Posterior vena cava (tissue), 2 donors: ENCODE data around the gene THUMPD3. TPM values are rescaled to one million over a fixed set of nuclear protein-coding genes. Genes with fewer than 3 reads are reported as not detected.

Experiments
- DNase-seq: peaks from one replicate; pipeline ENCODE4 v3.0.0-alpha.2; 2020; ENCODE audit warnings: low spot score
- intact Hi-C, 2 donors: fragments of 100-400 bp; cut with DNase I; formaldehyde crosslinking; loops; one replicate each; pipeline versions ENCODE4 v1.14.1 to v1.14.2; 2022 to 2023
- long read RNA-seq, 2 donors: library from polyadenylated mRNA; unstranded; transcript quantifications; one replicate each; pipeline ENCODE4 v2.0.0, GENCODE V29; 2020 to 2021
- total RNA-seq, 2 donors: library from RNA; stranded (reverse); fragmentation: NEBNext Ultra II Directional; extraction: Animal tissue kit (Norgen Biotek cat#: 25700); gene quantifications; one replicate each; pipeline ENCODE4 v1.2.1, GENCODE V29; 2021
- donor health status: DM: yes; HTN: yes; CAD: no.
- donor health status: DM: yes; HTN: yes; CAD: no.

The THUMPD3 gene, protein sequence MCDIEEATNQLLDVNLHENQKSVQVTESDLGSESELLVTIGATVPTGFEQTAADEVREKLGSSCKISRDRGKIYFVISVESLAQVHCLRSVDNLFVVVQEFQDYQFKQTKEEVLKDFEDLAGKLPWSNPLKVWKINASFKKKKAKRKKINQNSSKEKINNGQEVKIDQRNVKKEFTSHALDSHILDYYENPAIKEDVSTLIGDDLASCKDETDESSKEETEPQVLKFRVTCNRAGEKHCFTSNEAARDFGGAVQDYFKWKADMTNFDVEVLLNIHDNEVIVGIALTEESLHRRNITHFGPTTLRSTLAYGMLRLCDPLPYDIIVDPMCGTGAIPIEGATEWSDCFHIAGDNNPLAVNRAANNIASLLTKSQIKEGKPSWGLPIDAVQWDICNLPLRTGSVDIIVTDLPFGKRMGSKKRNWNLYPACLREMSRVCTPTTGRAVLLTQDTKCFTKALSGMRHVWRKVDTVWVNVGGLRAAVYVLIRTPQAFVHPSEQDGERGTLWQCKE
- total RNA-seq, result 10 to 100 TPM; 28.3 to 39.9 TPM
- long read RNA-seq, donor 1, transcript THUMPD3-206 (10 exons, 2,877 nt), result major isoform, 5 of 16 reads
- long read RNA-seq, donor 1, partial matches to known transcripts, result 2 of 16 reads
- long read RNA-seq, donor 1, other reads (novel, unspliced or antisense), result 5 of 16 reads
- long read RNA-seq, donor 2, transcript THUMPD3-206 (10 exons, 2,877 nt), result major isoform, 10 of 33 reads
- long read RNA-seq, donor 2, transcript THUMPD3-201 (10 exons, 3,961 nt), result minor isoform, 5 of 33 reads
- long read RNA-seq, donor 2, partial matches to known transcripts, result 8 of 33 reads
- long read RNA-seq, donor 2, other reads (novel, unspliced or antisense), result 9 of 33 reads

DNA sequence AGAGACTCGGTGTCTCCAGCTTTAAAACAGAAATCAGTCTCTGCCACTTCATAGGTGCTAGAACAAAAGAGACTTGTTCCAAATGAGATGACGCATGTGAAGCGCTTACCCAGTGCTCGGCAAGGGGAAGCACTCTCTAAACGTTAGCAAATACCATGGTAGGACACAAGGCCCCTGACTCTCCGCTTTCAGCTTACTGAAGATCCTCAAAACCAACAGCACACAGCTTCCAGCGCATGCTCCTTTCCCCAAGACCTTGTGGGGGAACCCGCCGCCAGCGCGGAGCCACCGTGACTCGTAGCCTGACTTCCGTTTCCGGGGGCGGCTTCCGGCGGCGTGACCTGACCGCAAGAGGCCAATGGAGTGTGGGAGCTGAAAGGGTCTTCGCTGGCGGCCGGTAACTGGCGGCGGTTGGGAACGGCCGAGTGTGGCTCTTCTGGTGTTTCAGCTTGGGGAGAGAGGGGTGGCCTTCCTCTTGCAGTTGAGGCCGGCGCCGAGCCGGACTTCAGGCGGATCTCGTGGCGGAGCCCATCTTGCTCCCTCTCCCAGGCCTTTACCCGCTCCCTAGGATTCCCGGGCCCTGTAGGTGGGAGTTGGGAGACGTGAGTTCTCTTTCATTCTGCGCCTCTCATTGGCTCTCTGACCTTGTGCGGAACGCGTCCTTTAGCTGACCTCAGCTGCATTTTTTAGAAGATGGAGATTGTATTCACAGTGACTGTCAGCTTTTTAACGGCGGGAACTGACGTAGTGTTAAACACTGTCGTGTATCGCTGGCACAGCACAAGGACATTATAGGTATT is at the start of gene THUMPD3:
THUMPD3 (plus strand) TSS at position 324 of the 800 bp plus-strand sequence. CDS start 2,015 bp downstream, outside the sequence.
- DNase-seq, result peak; percentile 98
- intact Hi-C loops, result no loop called here

DNA sequence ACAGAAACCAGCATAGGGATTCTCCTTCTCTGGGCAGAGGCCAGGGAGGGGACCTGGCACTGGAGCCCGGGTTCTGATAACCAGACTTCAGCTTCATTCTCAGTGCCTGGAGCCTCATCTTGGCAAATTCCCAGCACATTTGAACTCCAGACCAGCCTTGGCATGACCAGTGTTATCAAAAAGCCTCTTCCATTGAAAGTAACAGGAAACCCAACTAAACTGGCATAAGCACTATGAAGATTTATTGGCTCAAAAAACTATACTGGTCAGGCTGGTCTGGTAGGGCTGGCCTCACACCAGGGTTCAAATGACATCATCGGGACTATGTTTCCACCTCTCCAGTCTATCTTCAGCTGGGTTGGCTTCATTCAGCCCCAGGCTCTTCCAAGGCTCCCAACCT is 48.1 kb upstream of the THUMPD3 start:
- intact Hi-C loops, result no loop called here
- no peak for DNase-seq

DNA sequence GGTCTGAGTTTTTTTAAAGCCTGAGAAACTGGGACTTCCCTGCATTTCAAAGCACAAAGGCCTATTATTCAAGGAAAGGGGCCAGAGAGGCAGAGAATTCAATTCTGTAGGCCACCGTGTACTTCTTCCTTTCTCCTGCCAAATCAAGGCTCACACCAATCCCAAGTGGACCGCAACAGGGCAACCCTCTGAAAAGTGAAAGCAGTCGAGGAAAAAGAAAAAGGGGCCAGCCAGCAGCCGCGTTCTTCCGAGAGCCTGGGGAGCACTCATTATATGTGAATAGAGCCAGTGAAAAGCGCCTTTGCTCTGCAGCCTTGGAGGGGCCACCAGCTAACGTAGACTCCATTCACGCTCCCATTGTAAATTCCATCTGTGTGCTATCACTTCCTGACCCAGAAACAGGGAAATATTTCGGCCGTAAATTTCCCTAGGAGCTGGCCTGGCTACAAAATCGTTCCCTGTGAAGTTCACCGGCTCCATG is 45.9 kb upstream of the THUMPD3 start:
- intact Hi-C loops, result no loop called here
- no peak for DNase-seq

DNA sequence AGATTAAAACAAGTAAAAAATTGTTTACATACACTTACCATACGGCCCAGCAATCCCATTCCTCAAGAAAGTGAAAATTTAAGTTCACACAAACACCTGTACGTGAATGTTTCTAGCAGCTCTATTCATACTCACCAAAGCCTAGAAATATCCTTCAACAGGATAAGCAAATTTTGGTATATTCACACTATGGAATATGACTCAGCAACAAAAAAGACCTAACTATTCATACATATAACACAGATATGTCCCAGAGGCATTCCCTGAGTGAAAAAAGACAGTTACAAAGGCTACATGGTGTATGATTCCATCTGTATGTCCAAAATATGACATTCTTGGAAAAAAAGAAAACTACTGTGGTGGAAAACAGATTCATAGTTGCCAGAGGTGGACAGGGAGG is 40.1 kb upstream of the THUMPD3 start:
- intact Hi-C loops, result no loop called here
- DNase-seq, result no peak

DNA sequence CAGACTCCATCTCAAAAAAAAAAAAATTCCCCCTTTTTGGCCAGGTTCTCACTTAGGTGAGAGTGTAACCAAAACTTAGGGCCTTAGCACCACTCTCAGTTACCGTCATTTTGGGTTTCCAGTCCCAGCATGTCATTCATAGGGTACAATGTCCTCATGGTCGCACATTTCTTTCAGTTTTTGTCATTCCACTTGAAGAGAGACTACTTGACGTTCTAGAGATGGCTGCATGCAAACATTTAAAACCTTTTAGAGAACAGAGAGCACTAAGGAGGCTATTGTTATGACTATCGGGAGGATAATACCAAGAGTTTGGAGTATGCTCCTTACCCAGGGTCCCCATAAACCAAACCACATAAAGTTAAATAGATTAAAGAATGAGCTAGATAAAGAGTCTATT is 37.9 kb upstream of the THUMPD3 start:
- DNase-seq, result no peak
- intact Hi-C loops, result no loop called here

DNA sequence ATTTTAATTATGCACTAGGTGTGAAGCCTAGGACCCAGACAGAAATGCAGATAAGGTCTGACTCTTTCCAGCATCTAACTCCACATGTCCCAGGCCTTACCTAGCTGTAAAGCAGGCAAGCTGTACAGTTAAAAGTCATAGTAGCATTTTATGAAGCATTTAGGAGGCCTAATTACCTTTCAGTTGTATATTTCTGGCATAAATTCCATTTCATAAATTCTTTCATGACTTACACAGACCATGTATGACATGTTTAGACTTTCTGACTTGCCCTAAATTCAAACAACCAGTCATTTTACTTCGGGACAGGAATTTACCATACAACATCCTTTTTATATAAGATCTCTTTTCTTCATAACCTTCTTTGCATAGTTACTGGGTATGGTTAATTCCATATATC is 35.3 kb upstream of the THUMPD3 start:
- intact Hi-C loops, result no loop called here
- no peak for DNase-seq

DNA sequence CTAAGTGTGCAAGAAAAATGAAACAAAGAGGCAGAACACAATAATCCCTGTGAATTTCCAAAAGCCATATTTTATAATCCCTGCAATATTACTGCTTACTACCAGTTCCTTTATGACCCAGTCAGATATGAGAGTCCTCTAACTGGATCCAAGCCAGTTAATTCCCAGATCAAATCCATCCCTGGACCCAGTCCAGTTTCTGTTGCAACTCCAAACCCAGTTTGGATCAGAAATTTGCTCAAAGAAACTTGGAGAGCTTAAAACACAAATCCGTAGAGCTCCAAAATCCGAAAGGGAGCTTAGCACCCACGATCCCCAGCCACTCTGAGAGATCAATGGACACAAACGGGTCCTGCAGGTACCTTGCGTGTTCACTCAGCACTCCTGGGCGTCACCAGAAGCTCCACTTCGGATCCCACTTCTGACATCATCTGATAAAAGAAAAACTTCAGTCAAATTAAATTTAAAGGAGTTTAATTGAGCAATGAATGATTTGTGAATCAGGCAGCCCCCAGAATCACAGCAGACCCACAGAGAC is 32.6 kb upstream of the THUMPD3 start:
- no peak for DNase-seq
- intact Hi-C loops, result no loop called here

DNA sequence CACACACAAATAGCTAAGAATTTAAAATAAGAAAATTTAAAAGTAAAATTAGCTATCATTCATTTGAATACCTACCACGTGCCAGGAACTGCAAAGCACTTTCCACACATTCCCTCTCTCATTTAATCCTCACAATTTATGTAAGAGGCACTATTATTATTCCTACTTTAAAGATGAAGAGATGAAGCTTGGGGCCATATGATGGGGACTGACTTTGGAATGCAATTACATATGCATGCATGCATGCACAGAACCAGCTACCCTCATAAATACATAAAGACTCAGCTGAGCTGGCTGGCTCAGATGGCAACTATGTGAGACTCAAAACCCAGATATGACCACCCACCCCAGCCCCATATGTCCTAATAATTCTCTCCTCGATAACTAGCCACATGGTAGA is 31.7 kb upstream of the THUMPD3 start:
- intact Hi-C loops, result no loop called here
- no peak for DNase-seq

DNA sequence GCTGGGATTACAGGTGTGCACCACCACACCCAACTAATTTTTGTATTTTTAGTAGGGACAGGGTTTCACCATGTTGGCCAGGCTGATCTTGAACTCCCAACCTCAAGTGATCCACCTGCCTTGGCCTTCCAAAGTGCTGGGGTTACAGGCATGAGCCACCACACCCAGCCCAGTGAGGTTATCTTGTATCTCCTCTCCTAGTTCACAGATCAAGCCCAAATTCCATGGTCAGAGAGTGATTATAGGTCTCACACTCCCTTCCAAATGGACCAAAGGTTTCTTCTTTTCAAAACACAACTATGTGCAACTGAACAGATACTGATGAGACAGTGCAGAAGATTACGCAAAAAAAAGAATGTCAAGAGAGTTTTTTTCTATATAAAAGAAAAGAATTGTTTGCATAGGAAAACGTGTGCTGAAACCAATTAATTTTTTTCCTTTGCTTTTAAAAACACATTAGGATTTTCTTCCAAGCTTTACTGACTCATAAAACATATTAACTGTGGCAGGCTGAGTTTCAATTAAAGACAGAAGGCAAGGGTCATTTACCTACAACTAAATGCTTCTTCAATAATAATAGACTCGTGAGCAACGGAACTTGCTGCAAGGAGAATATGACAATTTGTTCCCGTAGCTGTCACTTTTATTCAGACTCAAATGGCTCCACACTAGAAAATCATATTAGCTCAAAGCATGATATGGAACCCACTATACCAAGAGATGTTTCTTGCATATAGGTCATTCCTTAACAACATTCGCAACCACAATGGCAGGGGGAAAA is 30.4 kb upstream of the THUMPD3 start:
- intact Hi-C loops, result no loop called here
- no peak for DNase-seq

DNA sequence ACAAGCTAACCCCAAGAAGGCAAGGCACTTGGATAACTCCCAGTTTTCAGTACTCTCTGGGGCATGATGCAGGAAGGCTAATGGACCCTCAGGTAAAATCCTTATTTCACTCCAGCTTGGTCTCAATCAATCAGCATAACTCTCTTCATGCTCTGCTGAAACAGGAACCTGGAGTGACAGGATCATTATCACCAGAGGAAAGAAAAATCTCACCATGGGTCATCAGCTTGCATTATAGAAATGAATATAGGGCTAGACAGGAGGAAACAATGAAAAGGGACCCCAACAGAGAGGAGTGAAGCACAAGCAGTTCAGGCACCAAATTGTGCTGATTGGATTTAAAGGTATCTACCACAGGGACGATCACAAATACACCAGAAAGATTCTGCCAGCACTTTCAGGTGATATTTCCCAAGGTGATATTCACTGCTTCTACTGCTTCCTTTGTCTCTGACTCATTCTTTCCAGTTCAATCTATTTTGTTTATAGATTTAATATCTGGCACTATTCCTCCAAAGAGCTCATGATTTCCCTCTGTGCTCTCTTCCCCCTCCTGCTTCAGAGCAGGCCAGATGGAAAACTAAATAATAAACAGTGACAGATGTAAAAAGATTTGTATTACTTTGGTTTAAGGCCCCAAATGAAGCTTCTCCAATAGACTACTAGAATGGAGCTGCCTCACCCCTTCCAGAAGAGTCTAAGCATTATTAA is 22.9 kb upstream of the THUMPD3 start:
- intact Hi-C loops, result no loop called here
- DNase-seq, result no peak

DNA sequence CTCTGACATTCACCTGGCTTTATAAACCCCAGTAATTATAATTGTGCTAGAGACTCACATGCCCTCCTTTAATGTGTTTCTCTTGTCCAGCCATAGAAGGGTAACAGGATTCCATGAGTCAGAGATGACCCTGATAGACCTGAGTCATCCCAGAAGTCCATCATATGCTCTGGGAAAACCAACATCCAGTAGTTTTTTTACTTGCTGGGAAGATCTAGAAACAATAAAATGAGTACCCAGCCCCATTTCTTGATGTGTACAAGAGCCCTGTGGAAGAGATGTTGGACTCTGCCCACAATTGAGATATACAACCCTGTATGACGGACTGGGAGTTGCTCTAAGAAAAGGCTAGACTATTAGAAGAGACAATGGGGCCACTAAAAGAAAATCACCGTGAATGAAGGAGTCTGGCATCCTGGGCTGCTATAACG is 22.4 kb upstream of the THUMPD3 start:
- intact Hi-C loops, result no loop called here
- DNase-seq, result no peak

DNA sequence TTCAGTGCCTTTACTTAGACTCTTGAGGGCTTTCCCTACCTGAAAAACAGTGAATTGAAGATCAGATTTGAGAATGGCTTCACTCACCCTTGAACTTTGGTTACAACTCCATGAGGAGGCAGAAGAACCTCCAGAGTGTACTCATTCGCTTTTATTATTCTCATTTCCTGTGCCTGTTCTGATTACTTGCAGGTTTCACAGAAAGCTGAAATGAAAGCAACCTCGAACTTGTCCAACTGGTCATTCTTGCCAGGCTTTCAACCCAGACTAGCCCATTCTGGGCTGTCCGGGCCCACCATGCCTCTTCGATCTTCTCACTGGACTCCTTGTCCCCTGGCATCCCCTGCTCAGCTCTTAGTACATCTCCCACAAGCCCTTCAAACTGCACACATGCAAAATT is 20.2 kb upstream of the THUMPD3 start:
- intact Hi-C loops, result no loop called here
- no peak for DNase-seq

DNA sequence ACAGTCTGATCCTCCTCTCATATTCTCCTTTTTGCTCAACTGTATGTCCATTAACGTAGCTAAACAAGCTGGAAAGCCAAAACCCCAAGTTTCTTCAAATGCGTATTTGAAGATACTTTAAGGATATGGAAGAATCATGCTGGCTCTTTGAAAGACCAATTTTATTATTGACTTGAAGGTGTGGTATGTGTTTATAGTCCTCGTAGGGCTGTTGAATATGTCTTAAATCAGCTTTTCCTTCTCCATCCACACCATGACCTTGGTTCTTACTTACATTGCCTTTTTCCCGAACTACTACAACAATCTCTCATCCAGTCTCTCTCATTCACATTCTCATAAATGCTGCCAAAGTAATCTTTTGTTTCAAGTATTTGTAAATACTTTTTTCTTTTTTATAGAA is 19.7 kb upstream of the THUMPD3 start:
- intact Hi-C loops, result no loop called here
- DNase-seq, result no peak

DNA sequence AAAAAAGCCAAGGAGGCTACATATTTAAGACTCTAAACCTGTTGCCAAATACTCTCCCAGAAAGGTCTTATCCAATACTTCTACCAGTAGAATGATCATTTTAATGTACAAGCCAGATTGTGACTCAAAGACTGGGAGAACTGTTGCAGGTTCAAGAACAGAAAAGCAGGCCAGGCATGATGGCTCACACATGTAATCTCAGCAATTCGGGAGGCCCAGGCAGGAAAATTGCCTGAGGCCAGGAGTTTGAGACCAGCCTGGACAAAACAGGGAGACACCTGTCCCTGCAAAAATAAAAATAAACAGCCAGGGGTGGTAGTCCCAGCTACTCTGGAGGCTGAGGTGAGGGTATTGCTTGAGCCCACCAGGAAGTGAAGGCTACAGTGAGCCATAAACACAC is 17.8 kb upstream of the THUMPD3 start:
- intact Hi-C loops, result no loop called here
- DNase-seq, result no peak

DNA sequence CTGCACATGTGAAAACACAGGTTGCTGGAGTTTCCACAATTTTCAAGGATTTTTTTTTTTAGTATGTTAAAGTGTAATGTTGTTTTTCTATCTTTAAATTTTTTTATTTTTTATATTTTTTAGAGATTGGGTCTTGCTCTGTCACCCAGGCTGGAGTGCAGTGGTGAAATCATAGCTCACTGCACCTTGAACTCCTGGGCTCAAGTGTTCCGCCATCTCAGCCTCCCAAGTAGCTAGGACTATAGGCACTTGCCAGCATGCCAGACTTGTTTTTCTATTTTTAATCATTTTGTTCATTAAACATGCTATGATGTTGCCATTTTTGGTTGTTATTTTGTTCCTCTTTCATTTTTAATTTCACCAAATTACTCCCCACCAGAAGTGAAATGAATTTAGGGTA is 16.7 kb upstream of the THUMPD3 start:
- DNase-seq, result no peak
- intact Hi-C loops, result no loop called here

DNA sequence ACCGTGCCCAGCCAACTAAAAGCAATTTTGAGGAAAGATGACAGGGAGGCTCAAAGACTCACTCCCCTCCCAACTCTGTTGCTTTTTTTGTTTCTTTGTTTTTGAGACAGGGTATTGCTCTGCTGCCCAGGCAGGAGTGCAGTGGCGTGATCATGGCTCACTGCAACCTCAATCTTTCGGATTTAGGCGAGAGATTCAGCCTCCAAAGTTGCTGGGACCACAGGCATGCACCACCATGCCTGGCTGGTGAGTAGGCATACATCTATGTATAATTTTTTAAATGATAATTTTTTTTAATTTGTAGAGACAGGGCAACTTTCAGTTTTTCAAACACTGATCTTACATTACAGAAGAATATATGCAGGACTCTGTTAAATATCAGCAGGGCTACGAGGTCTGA is 15.8 kb upstream of the THUMPD3 start:
- DNase-seq, result no peak
- intact Hi-C loops, result no loop called here

DNA sequence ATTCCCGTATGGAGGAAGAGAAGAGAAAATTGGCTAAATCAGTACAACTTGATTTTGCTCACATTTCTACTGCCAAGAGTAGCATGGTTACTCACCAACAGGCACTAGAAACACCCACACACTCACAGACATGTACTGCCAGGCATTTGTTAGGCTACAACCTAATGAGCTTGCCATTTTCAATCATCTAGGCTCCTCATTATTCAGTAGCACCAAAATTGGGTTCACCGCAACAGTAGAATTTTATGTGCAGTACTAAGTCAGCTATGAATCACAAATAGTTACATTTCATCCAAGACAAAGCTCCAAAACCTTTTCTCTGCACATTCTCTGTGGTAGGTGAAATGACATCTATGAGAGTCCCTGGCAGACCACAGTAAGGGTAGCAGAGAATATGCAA is 15.0 kb upstream of the THUMPD3 start:
- DNase-seq, result no peak
- intact Hi-C loops, result no loop called here
